IMR-90 (cell line): ENCODE data around the gene NIPBL. TPM values are rescaled to one million over a fixed set of nuclear protein-coding genes. Genes with fewer than 3 reads are reported as not detected.

Experiments used
- ATAC-seq: fragments of 200-7000 bp; cut with Tn5 transposase; 2 replicates; pipeline ENCODE4 v1.9.1; 2020; ENCODE audit warnings: low read depth, mild to moderate bottlenecking, moderate library complexity
- BruUV-seq: library from RNA; stranded (reverse); fragments of 400-500 nt; replicated peaks from 2 replicates; lab custom pipeline; 2021; lab: Mats Ljungman, UMichigan
- CTCF ChIA-PET: fragments of 300-600 bp; formaldehyde crosslinking; extraction: SDS; loops from one replicate; lab custom pipeline; 2021; ENCODE audit warnings: antibody characterized with exemption; lab: Yijun Ruan, JAX
- POLR2A ChIA-PET: fragments of 300-600 bp; sonication (Branson Sonifier 250); formaldehyde crosslinking; loops from one replicate; lab custom pipeline; 2022; ENCODE audit warnings: antibody characterized with exemption; ENCODE audit not compliant: unreplicated experiment; lab: Charles Lee
- DNase-seq: peaks from one replicate; pipeline ENCODE4 v3.0.0; 2013
- H2AFZ ChIP-seq: replicated peaks from 2 replicates; pipeline ENCODE3; 2013; ENCODE audit warnings: low read length, mild to moderate bottlenecking; ENCODE audit not compliant: poor library complexity
- H2AK5ac ChIP-seq: 2 replicates; pipeline ENCODE4 v1.6.1; 2013; ENCODE audit warnings: low read depth, low read length, inconsistent platforms
- H2AK9ac ChIP-seq: replicated peaks from 2 replicates; pipeline ENCODE3; 2013; ENCODE audit warnings: mild to moderate bottlenecking, low read depth, low read length, moderate library complexity; ENCODE audit not compliant: poor library complexity
- H2BK120ac ChIP-seq: 2 replicates; pipeline ENCODE4 v1.6.1; 2013; ENCODE audit warnings: low read depth, low read length, inconsistent platforms
- H2BK15ac ChIP-seq: 3 replicates; pipeline ENCODE4 v1.6.1; 2013; ENCODE audit warnings: low read depth, low read length, inconsistent platforms
- H2BK20ac ChIP-seq: 2 replicates; pipeline ENCODE4 v1.6.1; 2013; ENCODE audit warnings: low read depth, mild to moderate bottlenecking, inconsistent platforms, low read length, moderate library complexity
- H2BK5ac ChIP-seq: 2 replicates; pipeline ENCODE4 v1.6.1; 2013; ENCODE audit warnings: mild to moderate bottlenecking, low read depth, low read length, inconsistent platforms; ENCODE audit not compliant: poor library complexity, severe bottlenecking
- H3K14ac ChIP-seq: replicated peaks from 2 replicates; pipeline ENCODE4 v1.6.1; 2013; ENCODE audit warnings: low read depth, low read length, inconsistent platforms
- H3K18ac ChIP-seq: 2 replicates; pipeline ENCODE4 v1.6.1; 2013; ENCODE audit warnings: low read depth, low read length, control low read depth
- H3K23ac ChIP-seq: 2 replicates; pipeline ENCODE4 v1.6.1; 2013; ENCODE audit warnings: low read depth, low read length, inconsistent platforms
- H3K27ac ChIP-seq: 2 replicates; pipeline ENCODE4 v1.5.1; 2013; ENCODE audit warnings: mild to moderate bottlenecking, control low read depth, low read length; ENCODE audit not compliant: insufficient read depth
- H3K27me3 ChIP-seq: 2 replicates; pipeline ENCODE4 v1.6.1; 2013; ENCODE audit warnings: low read length; ENCODE audit not compliant: control insufficient read depth, insufficient read depth
- H3K36me3 ChIP-seq: 2 replicates; pipeline ENCODE4 v1.6.1; 2013; ENCODE audit warnings: low read length, mixed read lengths; ENCODE audit not compliant: control insufficient read depth, insufficient read depth
- H3K4ac ChIP-seq: 2 replicates; pipeline ENCODE4 v1.6.1; 2013; ENCODE audit warnings: low read depth, low read length, inconsistent platforms
- H3K4me1 ChIP-seq: 2 replicates; pipeline ENCODE4 v1.6.1; 2013; ENCODE audit warnings: low read length, mixed read lengths; ENCODE audit not compliant: control insufficient read depth, insufficient read depth
- H3K4me2 ChIP-seq: 2 replicates; pipeline ENCODE4 v1.6.1; 2013; ENCODE audit warnings: low read depth, mild to moderate bottlenecking, control low read depth, low read length, moderate library complexity
- H3K4me3 ChIP-seq: 2 replicates; pipeline ENCODE4 v1.5.1; 2013; ENCODE audit warnings: low read depth, mild to moderate bottlenecking, control low read depth, low read length, moderate library complexity; ENCODE audit not compliant: insufficient read depth
- H3K56ac ChIP-seq: 2 replicates; pipeline ENCODE4 v1.6.1; 2013; ENCODE audit warnings: low read length, inconsistent platforms; ENCODE audit not compliant: insufficient read depth; ENCODE audit errors: extremely low read depth
- H3K79me1 ChIP-seq, 2 experiments: 2 replicates each; pipeline ENCODE4 v1.6.1; 2013; ENCODE audit warnings: low read length in 2 of 2, inconsistent platforms in 1 of 2, low read depth in 1 of 2
- H3K9ac ChIP-seq: 2 replicates; pipeline ENCODE4 v1.6.1; 2013; ENCODE audit warnings: low read depth, low read length, control low read depth
- H3K9me1 ChIP-seq: 2 replicates; pipeline ENCODE4 v1.6.1; 2013; ENCODE audit warnings: low read length, inconsistent platforms; ENCODE audit not compliant: insufficient read depth
- H3K9me3 ChIP-seq: 2 replicates; pipeline ENCODE4 v1.6.1; 2013; ENCODE audit warnings: low read length; ENCODE audit not compliant: control insufficient read depth, insufficient read depth
- H4K20me1 ChIP-seq: 2 replicates; pipeline ENCODE4 v1.6.1; 2013; ENCODE audit warnings: low read length, inconsistent platforms; ENCODE audit not compliant: insufficient read depth
- H4K5ac ChIP-seq: 2 replicates; pipeline ENCODE4 v1.6.1; 2013; ENCODE audit warnings: mild to moderate bottlenecking, low read depth, low read length, control low read depth
- H4K8ac ChIP-seq, 2 experiments: 2 replicates each; pipeline ENCODE4 v1.6.1; 2013; ENCODE audit warnings: low read depth in 2 of 2, low read length in 2 of 2, control low read depth in 1 of 2, inconsistent platforms in 1 of 2
- H4K91ac ChIP-seq: 2 replicates; pipeline ENCODE4 v1.6.1; 2013; ENCODE audit warnings: low read depth, low read length, inconsistent platforms; ENCODE audit not compliant: insufficient read depth
- BHLHE40 ChIP-seq: fragments of 150-350 bp; IDR thresholded peaks from 2 replicates; pipeline ENCODE4 v1.6.1; 2016; ENCODE audit warnings: mild to moderate bottlenecking, low read depth, low read length
- CEBPB ChIP-seq: IDR thresholded peaks from 2 replicates; pipeline ENCODE4 v1.6.1; 2012; ENCODE audit warnings: low read depth, low read length, improper control_type of control experiment
- CHD1 ChIP-seq: IDR thresholded peaks from 2 replicates; pipeline ENCODE4 v1.6.1; 2012; ENCODE audit warnings: low read depth, low read length, improper control_type of control experiment
- FOS ChIP-seq: fragments of 150-350 bp; IDR thresholded peaks from 2 replicates; pipeline ENCODE4 v1.6.1; 2016; ENCODE audit warnings: low read depth, low read length
- MAFK ChIP-seq: IDR thresholded peaks from 2 replicates; pipeline ENCODE4 v1.6.1; 2012; ENCODE audit warnings: low read depth, low read length, improper control_type of control experiment
- MAZ ChIP-seq: IDR thresholded peaks from 2 replicates; pipeline ENCODE4 v1.6.1; 2012; ENCODE audit warnings: low read depth, mild to moderate bottlenecking, low read length, improper control_type of control experiment, moderate library complexity, borderline replicate concordance
- MXI1 ChIP-seq: IDR thresholded peaks from 2 replicates; pipeline ENCODE4 v1.6.1; 2012; ENCODE audit warnings: low read depth, mild to moderate bottlenecking, low read length, moderate library complexity, borderline replicate concordance
- NFE2L2 ChIP-seq: fragments of 150-350 bp; IDR thresholded peaks from 2 replicates; pipeline ENCODE4 v1.6.1; 2016; ENCODE audit warnings: low read depth, mild to moderate bottlenecking, low read length
- POLR2A ChIP-seq: IDR thresholded peaks from 2 replicates; pipeline ENCODE4 v1.6.1; 2012; ENCODE audit warnings: mild to moderate bottlenecking, low read depth, low read length
- RAD21 ChIP-seq: IDR thresholded peaks from 2 replicates; pipeline ENCODE4 v1.6.1; 2012; ENCODE audit warnings: low read length, improper control_type of control experiment
- RCOR1 ChIP-seq: IDR thresholded peaks from 2 replicates; pipeline ENCODE4 v1.6.1; 2012; ENCODE audit warnings: mild to moderate bottlenecking, low read length, improper control_type of control experiment; ENCODE audit not compliant: insufficient replicate concordance
- RFX5 ChIP-seq: IDR thresholded peaks from 2 replicates; pipeline ENCODE4 v1.8.0; 2012; ENCODE audit warnings: low read depth, mild to moderate bottlenecking, low read length, moderate library complexity
- SMC3 ChIP-seq: fragments of 150-350 bp; IDR thresholded peaks from 2 replicates; pipeline ENCODE4 v1.6.1; 2016; ENCODE audit warnings: low read depth, mild to moderate bottlenecking, antibody characterized with exemption, low read length, moderate library complexity
- dilution Hi-C: fragments of 300-500 bp; cut with HindIII; formaldehyde crosslinking; loops from one replicate; pipeline ENCODE4 v1.14.3; 2018; ENCODE audit warnings: low sequenced_read_pairs; ENCODE audit not compliant: unreplicated experiment
- in situ Hi-C: fragments of 300-500 bp; cut with MboI; formaldehyde crosslinking; loops from 3 replicates; pipeline ENCODE4 v1.14.3; 2019; ENCODE audit warnings: low sequenced_read_pairs, inconsistent platforms, mixed read lengths
- intact Hi-C: fragments of 100-400 bp; cut with micrococcal nuclease; formaldehyde crosslinking; loops from 2 replicates; pipeline ENCODE4 v1.10.0; 2022
- polyA plus RNA-seq, 3 experiments: library from polyadenylated mRNA; depleted of rRNA; stranded (reverse); fragments of >200 nt; gene quantifications; 2 replicates each; pipeline ENCODE4 v1.2.3, GENCODE V29; 2012; ENCODE audit warnings: low replicate concordance in 1 of 3
- total RNA-seq: library from RNA; depleted of rRNA; stranded (reverse); fragments of >200 nt; gene quantifications from 2 replicates; pipeline ENCODE4 v1.2.3, GENCODE V29; 2012
- TF ChIP-seq, protein P1 (sequence below): fragments of 150-350 bp; IDR thresholded peaks from 2 replicates; pipeline ENCODE4 v1.6.1; 2017; ENCODE audit warnings: mild to moderate bottlenecking, antibody characterized with exemption, low read length, low read depth
- TF ChIP-seq, protein P2 (sequence below): fragments of 150-350 bp; IDR thresholded peaks from 2 replicates; pipeline ENCODE4 v1.6.1; 2016; ENCODE audit warnings: low read depth, mild to moderate bottlenecking, low read length, moderate library complexity, borderline replicate concordance
- TF ChIP-seq, protein P3 (sequence below): conservative IDR thresholded peaks from 2 replicates; pipeline ENCODE4 v1.5.1; 2012; ENCODE audit warnings: mild to moderate bottlenecking, low read depth, low read length, improper control_type of control experiment

Gene NIPBL
- total and polyA plus RNA-seq, 2 of the 4 experiments (the other 2 are of a cell fraction) = 8.4 to 46.4 TPM

DNA sequence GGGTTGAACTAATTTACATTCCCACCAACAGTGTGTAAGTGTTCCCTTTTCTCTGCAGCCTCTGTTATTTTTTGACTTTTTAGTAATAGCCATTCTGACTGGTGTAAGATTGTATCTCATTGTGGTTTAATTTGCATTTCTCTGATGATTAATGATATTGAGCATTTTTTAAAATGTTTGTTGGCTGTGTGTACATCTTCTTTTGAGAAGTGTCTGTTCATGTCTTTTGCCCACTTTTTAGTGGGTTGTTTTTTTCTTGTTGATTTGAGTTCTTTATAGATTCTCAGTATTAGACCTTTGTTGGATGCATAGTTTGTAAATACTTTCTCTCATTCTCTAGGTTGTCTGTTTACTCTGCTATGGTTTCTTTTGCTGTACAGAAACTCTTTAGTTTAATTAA is 101.6 kb downstream of the NIPBL start:
- Histone ChIP-seq H3K4me3 (no peak overlapping the region), H4K5ac (no peak overlapping the region), H3K4ac (no peak overlapping the region), H2AFZ (no peak overlapping the region), H3K14ac (no peak overlapping the region), H3K79me1 (peaks cover 16 to 17% of the 10 kb centered on the region in 2 experiments), H4K8ac (no peak overlapping the region), H3K27me3 (no peaks in the 10 kb centered on the region), H4K91ac (no peak overlapping the region), H2BK15ac (no peak overlapping the region), H2AK9ac (no peak overlapping the region), H3K9me1 (no peaks in the 10 kb centered on the region), H3K4me1 (no peaks in the 10 kb centered on the region), H4K20me1 (peaks cover 7% of the 10 kb centered on the region; the same call in 1 of the 2 replicates), H3K23ac (no peak overlapping the region), H2BK20ac (no peak overlapping the region), H3K27ac (no peak overlapping the region), H3K9ac (no peak overlapping the region), H3K36me3 (peaks cover 7% of the 10 kb centered on the region), H3K56ac (no peak overlapping the region), H2BK120ac (no peak overlapping the region), H2AK5ac (no peak overlapping the region), H3K9me3 (no peaks in the 10 kb centered on the region), H2BK5ac (no peak overlapping the region), H3K18ac (no peak overlapping the region), H3K4me2 (no peak overlapping the region)
- ChIA-PET CTCF (no interaction called here), POLR2A (no interaction called here)
- intact Hi-C loops (no loop called here), dilution Hi-C loops (no loop called here), in situ Hi-C loops (no loop called here)
- no peak for DNase-seq
- ATAC-seq = no peak
- no peak for TF ChIP-seq SMC3
- no peak for TF ChIP-seq NFE2L2
- no peak for TF ChIP-seq MAFK
- TF ChIP-seq, protein P1, sequence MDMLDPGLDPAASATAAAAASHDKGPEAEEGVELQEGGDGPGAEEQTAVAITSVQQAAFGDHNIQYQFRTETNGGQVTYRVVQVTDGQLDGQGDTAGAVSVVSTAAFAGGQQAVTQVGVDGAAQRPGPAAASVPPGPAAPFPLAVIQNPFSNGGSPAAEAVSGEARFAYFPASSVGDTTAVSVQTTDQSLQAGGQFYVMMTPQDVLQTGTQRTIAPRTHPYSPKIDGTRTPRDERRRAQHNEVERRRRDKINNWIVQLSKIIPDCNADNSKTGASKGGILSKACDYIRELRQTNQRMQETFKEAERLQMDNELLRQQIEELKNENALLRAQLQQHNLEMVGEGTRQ = no peak
- TF ChIP-seq, protein P2, sequence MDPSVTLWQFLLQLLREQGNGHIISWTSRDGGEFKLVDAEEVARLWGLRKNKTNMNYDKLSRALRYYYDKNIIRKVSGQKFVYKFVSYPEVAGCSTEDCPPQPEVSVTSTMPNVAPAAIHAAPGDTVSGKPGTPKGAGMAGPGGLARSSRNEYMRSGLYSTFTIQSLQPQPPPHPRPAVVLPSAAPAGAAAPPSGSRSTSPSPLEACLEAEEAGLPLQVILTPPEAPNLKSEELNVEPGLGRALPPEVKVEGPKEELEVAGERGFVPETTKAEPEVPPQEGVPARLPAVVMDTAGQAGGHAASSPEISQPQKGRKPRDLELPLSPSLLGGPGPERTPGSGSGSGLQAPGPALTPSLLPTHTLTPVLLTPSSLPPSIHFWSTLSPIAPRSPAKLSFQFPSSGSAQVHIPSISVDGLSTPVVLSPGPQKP = no peak
- no peak for TF ChIP-seq MAZ
- TF ChIP-seq, protein P3, sequence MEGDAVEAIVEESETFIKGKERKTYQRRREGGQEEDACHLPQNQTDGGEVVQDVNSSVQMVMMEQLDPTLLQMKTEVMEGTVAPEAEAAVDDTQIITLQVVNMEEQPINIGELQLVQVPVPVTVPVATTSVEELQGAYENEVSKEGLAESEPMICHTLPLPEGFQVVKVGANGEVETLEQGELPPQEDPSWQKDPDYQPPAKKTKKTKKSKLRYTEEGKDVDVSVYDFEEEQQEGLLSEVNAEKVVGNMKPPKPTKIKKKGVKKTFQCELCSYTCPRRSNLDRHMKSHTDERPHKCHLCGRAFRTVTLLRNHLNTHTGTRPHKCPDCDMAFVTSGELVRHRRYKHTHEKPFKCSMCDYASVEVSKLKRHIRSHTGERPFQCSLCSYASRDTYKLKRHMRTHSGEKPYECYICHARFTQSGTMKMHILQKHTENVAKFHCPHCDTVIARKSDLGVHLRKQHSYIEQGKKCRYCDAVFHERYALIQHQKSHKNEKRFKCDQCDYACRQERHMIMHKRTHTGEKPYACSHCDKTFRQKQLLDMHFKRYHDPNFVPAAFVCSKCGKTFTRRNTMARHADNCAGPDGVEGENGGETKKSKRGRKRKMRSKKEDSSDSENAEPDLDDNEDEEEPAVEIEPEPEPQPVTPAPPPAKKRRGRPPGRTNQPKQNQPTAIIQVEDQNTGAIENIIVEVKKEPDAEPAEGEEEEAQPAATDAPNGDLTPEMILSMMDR = no peak
- TF ChIP-seq POLR2A = no peak
- no peak for TF ChIP-seq FOS
- no peak for TF ChIP-seq CHD1
- TF ChIP-seq BHLHE40 = no peak
- no peak for TF ChIP-seq RCOR1
- TF ChIP-seq RAD21 = no peak
- TF ChIP-seq RFX5 = no peak
- TF ChIP-seq MXI1 = no peak
- TF ChIP-seq CEBPB = no peak
- no TSS peak for BruUV-seq
